NCI-H187 (cell line): ENCODE data around the gene ADGRG1.

ENCODE experiments used
- DNase-seq, 2 experiments: peaks; one replicate each; lab custom pipeline; 2025; lab: John Stamatoyannopoulos, UW

Gene ADGRG1

GRCh38 chr16:57648581-57649442 is 20.4 kb downstream of the ADGRG1 start:
- DNase-seq: peak in 1 of 2 experiments; percentile 46

GRCh38 chr16:57649443-57649751 is 21.0 kb downstream of the ADGRG1 start:
- no peak for DNase-seq

DNA sequence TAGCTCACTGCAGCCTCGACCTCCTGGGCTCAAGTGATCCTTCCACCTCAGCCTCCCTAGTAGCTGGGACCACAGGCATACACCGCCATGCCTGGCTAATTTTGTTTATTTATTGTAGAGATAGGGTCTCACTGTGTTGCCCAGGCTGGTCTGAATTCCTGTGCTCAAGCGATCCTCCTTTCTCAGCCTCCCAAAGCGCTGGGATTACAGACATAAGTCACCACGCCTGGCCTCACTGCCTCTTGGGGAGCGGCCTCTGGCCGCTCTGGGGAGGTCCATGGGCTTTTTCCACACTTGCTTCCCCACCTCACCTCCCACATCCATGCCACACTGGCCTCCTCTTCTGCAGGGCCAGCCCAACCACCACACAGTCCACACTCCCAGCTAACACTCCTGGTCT is 21.4 kb downstream of the ADGRG1 start:
- DNase-seq: no peak

- no peak for DNase-seq
Measured at GRCh38 chr16:57651344-57652333, 23.2 kb downstream of the ADGRG1 start.

GRCh38 chr16:57652695-57653471 is 24.5 kb downstream of the ADGRG1 start:
- DNase-seq: no peak

DNA sequence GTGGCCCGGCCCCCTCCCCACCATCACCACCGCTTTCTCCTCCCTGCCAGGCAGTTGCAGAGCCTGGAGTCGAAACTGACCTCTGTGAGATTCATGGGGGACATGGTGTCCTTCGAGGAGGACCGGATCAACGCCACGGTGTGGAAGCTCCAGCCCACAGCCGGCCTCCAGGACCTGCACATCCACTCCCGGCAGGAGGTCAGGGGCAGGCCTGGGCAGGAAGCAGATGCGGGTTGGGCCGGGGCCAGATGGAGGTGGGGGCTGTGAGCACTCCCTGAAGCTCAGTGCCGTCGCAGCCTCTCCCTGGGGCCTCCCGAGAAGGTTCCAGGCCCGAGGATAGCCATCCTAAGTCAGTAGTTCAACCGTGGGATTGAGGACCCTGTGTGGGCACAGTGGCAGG is 25.5 kb downstream of the ADGRG1 start:
- no peak for DNase-seq

- DNase-seq: no peak
Measured at GRCh38 chr16:57656342-57656955, 28.0 kb downstream of the ADGRG1 start.

DNA sequence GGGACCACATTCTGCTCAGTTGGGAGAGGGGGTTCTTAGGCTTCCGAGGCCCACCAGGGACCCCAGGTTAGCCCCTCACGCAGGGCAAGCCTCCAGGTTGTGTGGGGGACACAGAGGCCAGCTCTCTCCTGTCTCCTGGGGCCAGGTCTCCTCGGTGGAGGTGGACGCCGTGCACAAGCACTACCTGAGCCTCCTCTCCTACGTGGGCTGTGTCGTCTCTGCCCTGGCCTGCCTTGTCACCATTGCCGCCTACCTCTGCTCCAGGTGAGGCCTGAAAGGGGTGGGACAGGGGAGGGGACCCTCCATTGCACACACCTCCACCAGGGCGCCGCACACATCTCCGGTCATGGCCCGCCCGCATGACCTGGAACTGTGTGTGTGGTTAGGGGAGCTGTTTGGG is 28.8 kb downstream of the ADGRG1 start:
- no peak for DNase-seq

DNA sequence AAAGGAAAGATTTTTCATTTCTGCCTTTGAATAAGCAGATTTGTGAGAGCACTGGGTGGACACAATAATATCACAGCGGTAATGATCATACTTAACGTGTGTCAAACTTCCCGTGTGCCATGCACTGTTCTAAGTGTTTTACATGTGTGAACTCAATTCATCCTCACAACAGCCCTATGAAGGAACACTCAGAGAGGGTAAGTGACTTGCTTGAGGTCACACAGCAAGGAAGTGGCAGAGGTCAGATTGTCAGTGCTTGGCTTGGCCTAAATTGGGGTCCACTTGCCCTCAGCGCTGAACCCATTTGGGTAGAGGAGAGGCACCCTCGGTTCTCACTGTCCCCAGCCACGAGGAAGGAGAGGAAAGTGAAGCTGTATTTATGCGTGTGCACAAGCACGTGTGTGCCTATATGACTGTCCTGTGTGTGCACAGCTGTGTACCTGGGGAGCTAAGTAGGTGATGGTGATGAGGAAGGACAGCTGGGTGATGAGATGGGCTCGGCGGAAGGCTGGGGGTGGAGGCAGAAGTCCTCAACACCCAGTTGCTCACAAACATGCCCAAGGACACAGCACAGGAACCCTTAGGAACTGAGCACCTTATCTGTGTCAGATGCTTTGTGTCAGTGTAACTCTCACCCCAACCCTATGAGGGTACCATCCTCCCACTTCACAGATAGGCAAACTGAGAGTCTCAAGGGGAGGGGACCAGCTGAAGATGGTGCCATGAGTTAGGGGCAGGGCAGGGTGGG is 29.9 kb downstream of the ADGRG1 start:
- DNase-seq: no peak

- no peak for DNase-seq
Measured at GRCh38 chr16:57658878-57659674, 30.6 kb downstream of the ADGRG1 start.

DNA sequence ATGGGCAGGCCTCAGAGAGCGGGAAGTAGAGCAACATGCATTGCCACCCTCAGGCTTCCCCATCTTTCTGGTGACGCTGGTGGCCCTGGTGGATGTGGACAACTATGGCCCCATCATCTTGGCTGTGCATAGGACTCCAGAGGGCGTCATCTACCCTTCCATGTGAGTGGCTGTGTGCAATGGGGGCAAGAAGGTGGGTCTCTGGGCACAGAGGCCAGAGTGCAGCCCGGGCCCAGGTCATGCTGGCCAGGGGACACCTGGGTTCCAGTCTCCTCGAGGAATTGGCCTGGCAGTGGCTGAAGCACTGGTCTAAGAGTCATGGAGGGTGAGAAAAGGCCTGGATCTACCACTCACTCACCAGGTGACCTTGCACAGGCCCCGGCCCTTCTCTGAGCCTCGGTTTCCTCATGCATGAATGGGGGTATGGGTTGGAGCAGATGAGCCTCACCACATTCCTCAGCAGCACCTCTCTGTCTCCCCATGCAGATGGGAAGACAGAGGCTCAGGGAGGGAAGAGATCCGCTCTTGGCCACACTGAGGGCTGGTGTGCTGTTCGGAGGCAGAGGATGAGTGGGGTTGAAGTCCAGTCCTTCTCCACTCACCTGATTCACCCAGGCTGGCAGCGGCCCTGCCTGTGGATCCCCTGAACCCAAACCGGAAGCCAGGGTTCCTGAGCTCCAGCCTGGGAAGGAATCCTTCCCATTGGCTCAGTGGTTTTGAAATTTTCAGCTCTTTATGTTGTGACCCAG is 32.5 kb downstream of the ADGRG1 start:
- DNase-seq: no peak

DNA sequence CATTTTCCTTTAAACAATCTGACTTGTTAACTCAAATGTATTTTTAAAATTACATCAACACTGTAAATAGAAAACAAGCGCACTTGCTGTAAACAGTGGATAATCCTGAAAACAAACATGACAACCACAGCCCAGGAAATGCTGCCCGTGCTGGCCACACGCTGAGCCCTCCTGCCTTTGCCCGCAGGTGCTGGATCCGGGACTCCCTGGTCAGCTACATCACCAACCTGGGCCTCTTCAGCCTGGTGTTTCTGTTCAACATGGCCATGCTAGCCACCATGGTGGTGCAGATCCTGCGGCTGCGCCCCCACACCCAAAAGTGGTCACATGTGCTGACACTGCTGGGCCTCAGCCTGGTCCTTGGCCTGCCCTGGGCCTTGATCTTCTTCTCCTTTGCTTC is 33.1 kb downstream of the ADGRG1 start:
- no peak for DNase-seq

DNA sequence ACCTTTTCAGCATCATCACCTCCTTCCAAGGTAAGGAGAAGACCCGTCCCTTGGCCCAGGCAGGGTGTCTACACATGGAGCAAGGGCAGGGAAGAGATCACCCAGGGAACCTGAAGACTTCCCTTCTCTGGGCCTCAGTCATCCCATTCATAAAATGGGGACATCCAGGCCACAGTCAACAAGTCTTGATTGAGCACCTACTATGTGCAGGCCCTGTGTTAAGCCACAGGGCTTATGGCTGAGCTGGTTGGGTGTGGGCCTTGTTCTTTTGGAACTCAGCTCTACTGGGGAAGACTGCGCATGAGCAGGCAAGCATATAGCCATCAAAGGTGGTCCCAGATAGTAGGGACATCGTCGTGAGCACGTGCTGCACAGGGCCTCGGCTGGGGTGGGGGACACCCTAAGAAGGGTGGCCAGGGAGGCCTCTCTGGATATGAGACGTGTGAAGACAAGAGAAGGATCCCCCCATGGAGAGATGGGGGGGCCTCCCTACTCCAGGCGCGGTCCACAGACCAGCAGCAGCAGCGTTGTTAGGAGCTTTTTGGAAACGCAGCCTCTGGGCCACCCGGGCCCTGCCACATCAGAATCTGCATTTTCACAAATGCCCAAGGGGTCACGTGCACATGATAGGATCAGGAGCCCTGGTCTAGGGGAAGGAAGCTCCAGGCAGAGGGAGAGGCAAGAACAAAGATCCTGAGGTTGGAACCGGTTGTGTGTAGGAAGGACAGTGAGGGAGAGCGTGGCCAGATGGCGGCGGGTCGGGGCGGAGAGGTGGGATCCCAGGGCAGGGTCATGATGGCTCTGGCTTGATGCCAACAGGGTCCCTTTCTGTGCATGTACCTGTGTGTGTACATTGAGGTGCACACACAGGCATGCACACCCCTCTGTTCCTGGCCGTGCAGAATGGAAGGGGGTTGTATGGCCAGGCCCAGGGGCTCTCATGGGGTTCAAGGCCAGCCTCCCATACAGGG is 33.8 kb downstream of the ADGRG1 start:
- no peak for DNase-seq

DNA sequence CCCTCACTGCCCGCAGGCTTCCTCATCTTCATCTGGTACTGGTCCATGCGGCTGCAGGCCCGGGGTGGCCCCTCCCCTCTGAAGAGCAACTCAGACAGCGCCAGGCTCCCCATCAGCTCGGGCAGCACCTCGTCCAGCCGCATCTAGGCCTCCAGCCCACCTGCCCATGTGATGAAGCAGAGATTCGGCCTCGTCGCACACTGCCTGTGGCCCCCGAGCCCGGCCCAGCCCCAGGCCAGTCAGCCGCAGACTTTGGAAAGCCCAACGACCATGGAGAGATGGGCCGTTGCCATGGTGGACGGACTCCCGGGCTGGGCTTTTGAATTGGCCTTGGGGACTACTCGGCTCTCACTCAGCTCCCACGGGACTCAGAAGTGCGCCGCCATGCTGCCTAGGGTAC is 35.0 kb downstream of the ADGRG1 start:
- DNase-seq: no peak

- DNase-seq: no peak
Measured at GRCh38 chr16:57663917-57664661, 35.7 kb downstream of the ADGRG1 start.

DNA sequence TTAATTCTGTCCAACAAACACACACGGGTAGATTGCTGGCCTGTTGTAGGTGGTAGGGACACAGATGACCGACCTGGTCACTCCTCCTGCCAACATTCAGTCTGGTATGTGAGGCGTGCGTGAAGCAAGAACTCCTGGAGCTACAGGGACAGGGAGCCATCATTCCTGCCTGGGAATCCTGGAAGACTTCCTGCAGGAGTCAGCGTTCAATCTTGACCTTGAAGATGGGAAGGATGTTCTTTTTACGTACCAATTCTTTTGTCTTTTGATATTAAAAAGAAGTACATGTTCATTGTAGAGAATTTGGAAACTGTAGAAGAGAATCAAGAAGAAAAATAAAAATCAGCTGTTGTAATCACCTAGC is 36.2 kb downstream of the ADGRG1 start:
- no peak for DNase-seq

DNA sequence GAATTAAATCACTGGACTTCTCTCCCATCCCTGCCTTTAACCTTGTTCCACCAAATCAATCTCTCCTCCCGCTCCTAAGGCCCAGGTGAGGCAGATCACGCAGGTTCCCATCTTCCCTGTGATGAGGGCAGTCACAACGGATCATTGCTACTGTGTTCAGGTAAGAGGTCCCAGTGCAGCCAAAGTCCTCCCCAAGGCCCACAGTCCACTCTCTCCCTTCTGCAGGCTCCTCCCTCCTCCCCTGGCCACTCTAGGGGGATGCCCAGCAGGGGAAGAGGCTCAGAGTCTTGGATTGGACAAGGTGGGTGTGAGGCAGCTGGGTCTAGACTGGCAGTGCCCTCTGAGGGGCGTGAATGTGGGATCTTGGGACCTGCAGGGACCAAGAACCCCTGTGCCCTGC is 37.1 kb downstream of the ADGRG1 start:
- DNase-seq: no peak
